Astrocyte (in vitro differentiated cells and primary cell): Measurements from ENCODE around the gene PTMS. TPM values are rescaled to one million over a fixed set of nuclear protein-coding genes. Genes with fewer than 3 reads are reported as not detected.

Experiments used
- DNase-seq: peaks from one replicate; pipeline ENCODE4 v3.0.0-alpha.2; 2010; ENCODE audit warnings: low read depth
- FAIRE-seq: peaks from 2 replicates; lab custom pipeline; 2011; peaks lifted over from hg19 to GRCh38; lab: Jason Lieb, UNC
- H2AFZ ChIP-seq: 2 replicates; pipeline ENCODE4 v1.6.0; 2012; ENCODE audit warnings: low read depth, low read length, inconsistent platforms
- H3K27ac ChIP-seq: 2 replicates; pipeline ENCODE4 v1.5.1; 2011; ENCODE audit warnings: low read depth, low read length, inconsistent platforms
- H3K27me3 ChIP-seq: 2 replicates; pipeline ENCODE4 v1.6.0; 2011; ENCODE audit warnings: low read length, inconsistent platforms; ENCODE audit not compliant: insufficient read depth
- H3K36me3 ChIP-seq: 2 replicates; pipeline ENCODE4 v1.5.1; 2011; ENCODE audit warnings: low read length, inconsistent platforms; ENCODE audit not compliant: insufficient read depth
- H3K4me1 ChIP-seq: 2 replicates; pipeline ENCODE4 v1.5.1; 2011; ENCODE audit warnings: low read length, inconsistent platforms; ENCODE audit not compliant: insufficient read depth
- H3K4me2 ChIP-seq: 2 replicates; pipeline ENCODE4 v1.6.0; 2012; ENCODE audit warnings: low read length, inconsistent platforms
- H3K4me3 ChIP-seq: 2 replicates; pipeline ENCODE4 v1.5.1; 2011; ENCODE audit warnings: low read depth, mild to moderate bottlenecking, low read length, inconsistent platforms; ENCODE audit not compliant: insufficient read depth
- H3K79me2 ChIP-seq: 2 replicates; pipeline ENCODE4 v1.6.0; 2012; ENCODE audit warnings: mild to moderate bottlenecking, low read length, inconsistent platforms; ENCODE audit not compliant: insufficient read depth
- H3K9ac ChIP-seq: 2 replicates; pipeline ENCODE4 v1.6.0; 2012; ENCODE audit warnings: mild to moderate bottlenecking, low read length, inconsistent platforms
- H3K9me3 ChIP-seq: 2 replicates; pipeline ENCODE4 v1.5.1; 2012; ENCODE audit warnings: low read depth, mild to moderate bottlenecking, low read length, inconsistent platforms; ENCODE audit not compliant: insufficient read depth
- H4K20me1 ChIP-seq: 2 replicates; pipeline ENCODE4 v1.6.0; 2012; ENCODE audit warnings: low read length, inconsistent platforms; ENCODE audit not compliant: insufficient read depth
- H3K27ac Mint-ChIP-seq: one replicate; pipeline ENCODE4 v1.8.0; 2021; ENCODE audit warnings: mild to moderate bottlenecking, mixed read lengths; ENCODE audit not compliant: unreplicated experiment
- H3K27me3 Mint-ChIP-seq: one replicate; pipeline ENCODE4 v1.8.0; 2021; ENCODE audit warnings: low read depth, mixed read lengths; ENCODE audit not compliant: unreplicated experiment
- H3K36me3 Mint-ChIP-seq: one replicate; pipeline ENCODE4 v1.8.0; 2021; ENCODE audit warnings: low read depth, mixed read lengths; ENCODE audit not compliant: unreplicated experiment
- H3K4me1 Mint-ChIP-seq: one replicate; pipeline ENCODE4 v1.8.0; 2021; ENCODE audit warnings: low read depth, mixed read lengths; ENCODE audit not compliant: unreplicated experiment
- H3K4me3 Mint-ChIP-seq: one replicate; pipeline ENCODE4 v1.8.0; 2021; ENCODE audit warnings: mild to moderate bottlenecking, moderate library complexity, mixed read lengths; ENCODE audit not compliant: unreplicated experiment
- H3K9me3 Mint-ChIP-seq: one replicate; pipeline ENCODE4 v1.8.0; 2021; ENCODE audit warnings: mild to moderate bottlenecking, mixed read lengths; ENCODE audit not compliant: unreplicated experiment
- EZH2 ChIP-seq: IDR thresholded peaks from 2 replicates; pipeline ENCODE4 v1.6.1; 2012; ENCODE audit warnings: mild to moderate bottlenecking, low read length, inconsistent platforms; ENCODE audit not compliant: insufficient read depth
- total RNA-seq: library from RNA; stranded (reverse); gene quantifications from 2 replicates; pipeline ENCODE4 v1.2.1, GENCODE V29; 2021
- TF ChIP-seq, protein P1 (sequence below): IDR thresholded peaks from 2 replicates; pipeline ENCODE4 v1.5.1; 2011; ENCODE audit warnings: low read depth, mild to moderate bottlenecking, inconsistent platforms, low read length, moderate library complexity; ENCODE audit not compliant: insufficient read depth

PTMS gene
- total RNA-seq, 1 donor from 2014 or later, result 510 TPM

DNA sequence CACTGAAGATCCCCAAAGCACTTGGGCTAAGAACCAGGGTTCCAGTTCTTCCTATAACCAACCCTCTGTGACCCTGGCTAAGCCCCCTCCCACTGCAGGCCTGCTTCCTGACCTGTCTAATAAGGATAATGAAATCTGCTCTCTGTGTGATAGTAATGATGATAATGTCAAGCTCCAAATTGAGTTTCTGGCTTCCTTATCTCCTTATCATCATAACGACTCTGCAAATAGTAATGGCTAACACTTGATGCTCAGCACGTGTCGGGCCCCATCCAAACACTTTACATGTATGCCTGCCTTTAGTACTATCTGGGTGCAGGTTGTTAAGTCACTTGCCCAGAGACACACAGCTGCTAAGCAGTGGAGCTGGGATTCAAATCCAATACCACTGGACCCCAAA, 50.4 kb downstream of the PTMS start:
- Histone ChIP-seq H3K27me3 (no peaks in the 10 kb centered on the region), H3K4me3 (no peak overlapping the region), H2AFZ (no peak overlapping the region), H4K20me1 (no peaks in the 10 kb centered on the region), H3K79me2 (no peaks in the 10 kb centered on the region), H3K4me1 (peaks cover 4% of the 10 kb centered on the region), H3K9me3 (no peaks in the 10 kb centered on the region), H3K27ac (no peak overlapping the region), H3K9ac (no peak overlapping the region), H3K36me3 (no peaks in the 10 kb centered on the region), H3K4me2 (no peak overlapping the region)
- H3K4me3 Mint-ChIP-seq, result no peak overlapping the region
- H3K27me3 Mint-ChIP-seq, result peaks cover 19% of the 10 kb centered on the region
- no peak for TF ChIP-seq EZH2
- TF ChIP-seq, protein P1, sequence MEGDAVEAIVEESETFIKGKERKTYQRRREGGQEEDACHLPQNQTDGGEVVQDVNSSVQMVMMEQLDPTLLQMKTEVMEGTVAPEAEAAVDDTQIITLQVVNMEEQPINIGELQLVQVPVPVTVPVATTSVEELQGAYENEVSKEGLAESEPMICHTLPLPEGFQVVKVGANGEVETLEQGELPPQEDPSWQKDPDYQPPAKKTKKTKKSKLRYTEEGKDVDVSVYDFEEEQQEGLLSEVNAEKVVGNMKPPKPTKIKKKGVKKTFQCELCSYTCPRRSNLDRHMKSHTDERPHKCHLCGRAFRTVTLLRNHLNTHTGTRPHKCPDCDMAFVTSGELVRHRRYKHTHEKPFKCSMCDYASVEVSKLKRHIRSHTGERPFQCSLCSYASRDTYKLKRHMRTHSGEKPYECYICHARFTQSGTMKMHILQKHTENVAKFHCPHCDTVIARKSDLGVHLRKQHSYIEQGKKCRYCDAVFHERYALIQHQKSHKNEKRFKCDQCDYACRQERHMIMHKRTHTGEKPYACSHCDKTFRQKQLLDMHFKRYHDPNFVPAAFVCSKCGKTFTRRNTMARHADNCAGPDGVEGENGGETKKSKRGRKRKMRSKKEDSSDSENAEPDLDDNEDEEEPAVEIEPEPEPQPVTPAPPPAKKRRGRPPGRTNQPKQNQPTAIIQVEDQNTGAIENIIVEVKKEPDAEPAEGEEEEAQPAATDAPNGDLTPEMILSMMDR, result no peak
- H3K36me3 Mint-ChIP-seq, result no peaks in the 10 kb centered on the region
- no peaks in the 10 kb centered on the region for H3K9me3 Mint-ChIP-seq
- FAIRE-seq, result no peak
- DNase-seq, result no peak
- peaks cover 12% of the 10 kb centered on the region for H3K4me1 Mint-ChIP-seq
- H3K27ac Mint-ChIP-seq, result no peak overlapping the region

DNA sequence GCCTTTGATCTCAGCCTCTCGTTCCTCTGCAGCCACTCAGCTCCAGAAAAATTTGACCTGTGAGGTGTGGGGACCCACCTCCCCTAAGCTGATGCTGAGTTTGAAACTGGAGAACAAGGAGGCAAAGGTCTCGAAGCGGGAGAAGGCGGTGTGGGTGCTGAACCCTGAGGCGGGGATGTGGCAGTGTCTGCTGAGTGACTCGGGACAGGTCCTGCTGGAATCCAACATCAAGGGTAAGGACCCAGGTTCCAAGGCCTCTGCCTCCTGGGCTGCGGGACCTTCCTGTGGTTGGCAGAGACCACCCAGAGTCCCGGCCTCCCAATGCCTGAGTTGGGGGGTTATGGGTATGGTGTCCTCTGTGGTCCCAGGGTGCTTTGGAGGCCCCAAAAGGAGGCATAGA, 50.9 kb downstream of the PTMS start:
- Histone ChIP-seq H3K9ac (no peak overlapping the region), H3K4me2 (no peak overlapping the region), H2AFZ (no peak overlapping the region), H4K20me1 (no peaks in the 10 kb centered on the region), H3K4me1 (peaks cover 9% of the 10 kb centered on the region), H3K36me3 (no peaks in the 10 kb centered on the region), H3K4me3 (no peak overlapping the region), H3K27ac (no peak overlapping the region), H3K9me3 (no peaks in the 10 kb centered on the region), H3K27me3 (no peaks in the 10 kb centered on the region), H3K79me2 (no peaks in the 10 kb centered on the region)
- FAIRE-seq (no peak), DNase-seq (no peak)
- no peaks in the 10 kb centered on the region for H3K9me3 Mint-ChIP-seq
- H3K36me3 Mint-ChIP-seq, result no peaks in the 10 kb centered on the region
- peaks cover 14% of the 10 kb centered on the region for H3K4me1 Mint-ChIP-seq
- TF ChIP-seq EZH2, result no peak
- TF ChIP-seq, protein P1, result no peak
- no peak overlapping the region for H3K27ac Mint-ChIP-seq
- no peak overlapping the region for H3K4me3 Mint-ChIP-seq
- H3K27me3 Mint-ChIP-seq, result peaks cover 19% of the 10 kb centered on the region

DNA sequence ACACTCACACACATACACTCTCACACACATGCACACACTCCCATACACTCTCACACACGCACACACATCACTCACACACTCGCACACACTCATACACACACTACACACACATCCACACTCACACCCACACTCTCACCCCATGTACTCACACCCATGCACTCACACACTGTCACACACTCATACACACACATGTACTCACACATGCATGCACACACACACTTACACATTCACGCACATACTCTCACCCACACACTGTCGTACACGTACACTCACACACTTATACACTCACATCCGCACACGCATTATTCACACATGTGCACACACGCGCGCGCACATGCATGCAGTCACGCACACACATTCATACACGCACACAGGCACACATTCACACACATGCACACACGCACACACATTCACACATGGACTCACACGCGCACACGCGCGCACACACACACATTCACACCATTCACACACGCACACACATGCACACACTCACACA, 51.5 kb downstream of the PTMS start:
- Mint-ChIP-seq H3K36me3 (no peaks in the 10 kb centered on the region), H3K4me3 (no peak overlapping the region), H3K9me3 (no peaks in the 10 kb centered on the region), H3K27ac (no peak overlapping the region), H3K27me3 (peaks cover 19% of the 10 kb centered on the region), H3K4me1 (peaks cover 15% of the 10 kb centered on the region)
- TF ChIP-seq, protein P1, result no peak
- TF ChIP-seq EZH2, result no peak
- H3K36me3 ChIP-seq, result no peaks in the 10 kb centered on the region
- H3K79me2 ChIP-seq, result no peaks in the 10 kb centered on the region
- DNase-seq (no peak), FAIRE-seq (no peak)
- no peaks in the 10 kb centered on the region for H4K20me1 ChIP-seq
- no peak overlapping the region for H3K27ac ChIP-seq
- peaks cover 9% of the 10 kb centered on the region for H3K4me1 ChIP-seq
- no peak overlapping the region for H3K9ac ChIP-seq
- H3K4me3 ChIP-seq, result no peak overlapping the region
- no peaks in the 10 kb centered on the region for H3K27me3 ChIP-seq
- H2AFZ ChIP-seq, result no peak overlapping the region
- H3K9me3 ChIP-seq, result no peaks in the 10 kb centered on the region
- H3K4me2 ChIP-seq, result no peak overlapping the region
